Sigmoid colon (tissue), 7 donors: ENCODE data around the gene TPGS2. TPM values are rescaled to one million over a fixed set of nuclear protein-coding genes. Genes with fewer than 3 reads are reported as not detected.
A peak's percentile ranks its signal among the peaks of the same experiment; 100 is the strongest.

Experiments used
- DNase-seq: peaks from one replicate; pipeline ENCODE4 v3.0.0-alpha.2; 2019
- H3K27ac ChIP-seq, 4 donors: fragments of 200-600 bp; sonication (generic); one replicate each; pipeline ENCODE4 v1.5.1; 2016 to 2019; ENCODE audit warnings: mild to moderate bottlenecking in 1 of 4
- H3K27me3 ChIP-seq, 3 donors: fragments of 200-600 bp; sonication (generic); one replicate each; pipeline ENCODE4 v1.5.1; 2019; ENCODE audit warnings: mild to moderate bottlenecking in 1 of 3
- H3K36me3 ChIP-seq, 4 donors: fragments of 200-600 bp; sonication (generic); one replicate each; pipeline ENCODE4 v1.5.1; 2016 to 2019
- H3K4me1 ChIP-seq, 4 donors: fragments of 200-600 bp; sonication (generic); one replicate each; pipeline ENCODE4 v1.5.1; 2017 to 2019
- H3K4me3 ChIP-seq, 4 donors: fragments of 200-600 bp; sonication (generic); one replicate each; pipeline ENCODE4 v1.5.1; 2017 to 2019; ENCODE audit warnings: mild to moderate bottlenecking in 2 of 4, moderate library complexity in 1 of 4
- H3K9me3 ChIP-seq, 4 donors: fragments of 200-600 bp in 3 of 4; sonication (generic) in 3 of 4; one replicate each; pipeline versions ENCODE4 v1.5.1 to v1.6.1; 2013 to 2019
- EP300 ChIP-seq, 4 donors: sonication (generic); formaldehyde crosslinking; IDR thresholded peaks; one replicate each; pipeline ENCODE4 v1.6.1; 2017; ENCODE audit warnings: antibody characterized with exemption in 4 of 4
- POLR2A ChIP-seq, 2 donors: fragments of 450-650 bp; IDR thresholded peaks; one replicate each; pipeline ENCODE4 v1.6.1; 2016; ENCODE audit warnings: antibody characterized with exemption in 2 of 2, mild to moderate bottlenecking in 2 of 2, moderate library complexity in 2 of 2
- WGBS, 2 donors: extraction: QIAGEN DNeasy Blood & Tissue Kit; methylation state at CpG; one replicate each; pipeline ENCODE4 v1.1.7; 2013; 5-methylcytosine and 5-hydroxymethylcytosine counted together
- intact Hi-C: fragments of 100-400 bp; cut with DNase I; formaldehyde crosslinking; loops from one replicate; pipeline ENCODE4 v1.15.1; 2023
- polyA plus RNA-seq, 3 donors: library from polyadenylated mRNA; stranded (reverse); fragments of 200-250 nt; gene quantifications; one replicate each; pipeline ENCODE4 v1.2.3, GENCODE V29; 2013
- total RNA-seq, 4 donors: library from RNA; depleted of rRNA; stranded (reverse); fragments of >200 nt; gene quantifications; one replicate each; pipeline ENCODE4 v1.1.0, GENCODE V29; 2016
- donor health status: healthy with polysubstance abuse.
- donor health status: Bipolar disorder and iron deficiency.
- donor health status: healthy.

The TPGS2 gene
- total and polyA plus RNA-seq, 7 donors: 43.2 to 96.9 (median 62.6) TPM

- no peak overlapping the region for H3K4me3 ChIP-seq
- H3K27me3 ChIP-seq: no peaks in the 10 kb centered on the region
- intact Hi-C loops: no loop called here
- peaks cover 0 to 16% (median 12%) of the 10 kb centered on the region in 4 donors for H3K4me1 ChIP-seq
- no peaks in the 10 kb centered on the region for H3K9me3 ChIP-seq
- peaks cover 0 to 27% (median 2%) of the 10 kb centered on the region in 4 donors for H3K36me3 ChIP-seq
- 90 to 91% methylated on average over 25 of the region's 25 CpGs for WGBS, 2 donors
- TF ChIP-seq EP300 (IDR thresholded peaks at IDR 0.05): no peak
- no peak for TF ChIP-seq POLR2A (IDR thresholded peaks at IDR 0.05)
- DNase-seq: no peak
- H3K27ac ChIP-seq: no peak overlapping the region
These were observed 83.4 kb downstream of the TPGS2 start for GRCh38 chr18:36745219-36745975.

GRCh38 chr18:36744261-36744876 is 84.4 kb downstream of the TPGS2 start:
- intact Hi-C loops: no loop called here
- WGBS, 2 donors: 62 to 75% methylated on average over 6 of the region's 6 CpGs
- TF ChIP-seq EP300 (IDR thresholded peaks at IDR 0.05) (no peak), POLR2A (IDR thresholded peaks at IDR 0.05) (no peak)
- Histone ChIP-seq H3K4me3 (no peak overlapping the region), H3K9me3 (no peaks in the 10 kb centered on the region), H3K36me3 (peaks cover 0 to 27% (median 2%) of the 10 kb centered on the region in 4 donors), H3K27ac (peak overlapping the region in 3 of 4 donors; percentile 27 to 58 (median 54)), H3K27me3 (no peaks in the 10 kb centered on the region), H3K4me1 (peaks cover 0 to 16% (median 12%) of the 10 kb centered on the region in 4 donors)
- DNase-seq: no peak

Other genes starting within 250 kb of the TPGS2 start
- 10 to 100 TPM; 12.5 to 18.9 (median 15.8) TPM for gene KIAA1328, start 125 bp upstream of the TPGS2 start, total RNA-seq
- 1 to 10 TPM; 2.1 to 3.6 (median 3.3) TPM for gene KIAA1328, start 125 bp upstream of the TPGS2 start, polyA plus RNA-seq